HepG2 (cell line): ENCODE results near the gene CYBC1. TPM values are rescaled to one million over a fixed set of nuclear protein-coding genes. Genes with fewer than 3 reads are reported as not detected.
A peak's percentile ranks its signal among the peaks of the same experiment; 100 is the strongest.

Experiments used
- ATAD3A ChIP-seq: sonication (generic); formaldehyde crosslinking; IDR thresholded peaks from 2 replicates; pipeline ENCODE4 v1.4.0; 2020; ENCODE audit warnings: missing genetic modification reagents
- DMTF1 ChIP-seq: sonication (generic); formaldehyde crosslinking; IDR thresholded peaks from 2 replicates; pipeline ENCODE4 v1.4.0; 2020; ENCODE audit warnings: mild to moderate bottlenecking, missing genetic modification reagents
- EHMT2 ChIP-seq: fragments of 200-600 bp; sonication (generic); IDR thresholded peaks from 2 replicates; pipeline ENCODE4 v1.7.0; 2017; ENCODE audit warnings: antibody characterized with exemption, low read depth, low read length, borderline replicate concordance
- GATAD2A ChIP-seq: IDR thresholded peaks from 2 replicates; pipeline ENCODE4 v1.6.1; 2016
- HNRNPH1 ChIP-seq: fragments of 200-400 bp; formaldehyde crosslinking; optimal IDR thresholded peaks from 2 replicates; pipeline ENCODE3; 2017; ENCODE audit warnings: mild to moderate bottlenecking, low read depth, low read length
- NCOA2 ChIP-seq: sonication (generic); formaldehyde crosslinking; IDR thresholded peaks from 2 replicates; pipeline ENCODE4 v1.8.0; 2022; ENCODE audit warnings: inconsistent platforms
- SMYD3 ChIP-seq: sonication (generic); formaldehyde crosslinking; IDR thresholded peaks from 2 replicates; pipeline ENCODE4 v1.8.1; 2023; ENCODE audit warnings: mild to moderate bottlenecking, missing genetic modification reagents
- SUZ12 ChIP-seq: fragments of 150-350 bp; IDR thresholded peaks from 2 replicates; pipeline ENCODE4 v1.6.1; 2014; ENCODE audit warnings: low read depth, low read length
- ZBTB2 ChIP-seq: sonication (generic); formaldehyde crosslinking; IDR thresholded peaks from 2 replicates; pipeline ENCODE4 v1.8.0; 2022; ENCODE audit warnings: low read depth, missing genetic modification reagents
- ZBTB4 ChIP-seq: sonication (generic); formaldehyde crosslinking; IDR thresholded peaks from 2 replicates; pipeline ENCODE4 v1.4.0; 2020; ENCODE audit warnings: missing genetic modification reagents, mild to moderate bottlenecking, borderline replicate concordance
- ZBTB44 ChIP-seq: sonication (generic); formaldehyde crosslinking; IDR thresholded peaks from 2 replicates; pipeline ENCODE4 v1.4.0; 2020; ENCODE audit warnings: missing genetic modification reagents
- ZNF530 ChIP-seq: sonication (generic); formaldehyde crosslinking; IDR thresholded peaks from 2 replicates; pipeline ENCODE4 v1.5.0; 2020; ENCODE audit warnings: low read depth, mild to moderate bottlenecking, missing genetic modification reagents
- ZNF543 ChIP-seq: sonication (generic); formaldehyde crosslinking; IDR thresholded peaks from 2 replicates; pipeline ENCODE4 v1.4.0; 2020; ENCODE audit warnings: mild to moderate bottlenecking, missing genetic modification reagents
- ZNF569 ChIP-seq: sonication (generic); formaldehyde crosslinking; IDR thresholded peaks from 2 replicates; pipeline ENCODE4 v1.5.0; 2020; ENCODE audit warnings: mild to moderate bottlenecking, missing genetic modification reagents, moderate library complexity, borderline replicate concordance
- ZNF691 ChIP-seq: sonication (generic); formaldehyde crosslinking; IDR thresholded peaks from 2 replicates; pipeline ENCODE4 v1.4.0; 2020; ENCODE audit warnings: missing genetic modification reagents, low read depth, mild to moderate bottlenecking, borderline replicate concordance
- ZNF740 ChIP-seq: sonication (generic); formaldehyde crosslinking; IDR thresholded peaks from 2 replicates; pipeline ENCODE4 v1.4.0; 2020; ENCODE audit warnings: missing genetic modification reagents
- ZNF749 ChIP-seq: sonication (generic); formaldehyde crosslinking; IDR thresholded peaks from 2 replicates; pipeline ENCODE4 v1.8.0; 2022; ENCODE audit warnings: mild to moderate bottlenecking, missing genetic modification reagents, moderate library complexity, borderline replicate concordance
- ZNF782 ChIP-seq: sonication (generic); formaldehyde crosslinking; IDR thresholded peaks from 2 replicates; pipeline ENCODE4 v1.4.0; 2020; ENCODE audit warnings: missing genetic modification reagents, mild to moderate bottlenecking, borderline replicate concordance
- ZSCAN30 ChIP-seq: sonication (generic); formaldehyde crosslinking; IDR thresholded peaks from 2 replicates; pipeline ENCODE4 v1.5.0; 2020; ENCODE audit warnings: mild to moderate bottlenecking, missing genetic modification reagents
- polyA plus RNA-seq, 8 experiments: library from polyadenylated mRNA; depleted of rRNA in 3 of 8; stranded (reverse) in 7 of 8; unstranded in 1 of 8; fragments of >200 nt; fragmentation: Illumina TruSeq in 4 of 8; extraction: Trizol in 4 of 8; gene quantifications; 2 replicates each; pipeline versions ENCODE4 v1.2.1 to v1.2.3, GENCODE V29; 2011 to 2016; ENCODE audit warnings: low read depth in 4 of 8, missing spikeins in 1 of 8, mixed read lengths in 1 of 8; ENCODE audit not compliant: insufficient read depth in 1 of 8
- total RNA-seq, 5 experiments: library from RNA; depleted of rRNA; stranded (reverse); fragments of >200 nt; fragmentation: Illumina TruSeq; extraction: Trizol; gene quantifications; 2 replicates each; pipeline ENCODE4 v1.2.3, GENCODE V29; 2016; ENCODE audit warnings: low read depth in 1 of 5

Gene CYBC1
- total and polyA plus RNA-seq, 2 of the 13 experiments (the other 11 are each of a cell fraction or from before 2014, with no cell fraction given) = 43.4 to 44.1 TPM

- TF ChIP-seq ZBTB44 (CRISPR knock-in tag) (peak; percentile 96; the same call in 1 of the 2 replicates), ZNF530 (CRISPR knock-in tag) (peak; percentile 95; the same call in 1 of the 2 replicates), ZSCAN30 (CRISPR knock-in tag) (peak; percentile 98), ZNF740 (CRISPR knock-in tag) (peak; percentile 77), ATAD3A (CRISPR knock-in tag) (no peak), ZNF543 (CRISPR knock-in tag) (peak; percentile 81), ZBTB2 (CRISPR knock-in tag) (peak; percentile 41; the same call in 1 of the 2 replicates), ZBTB4 (CRISPR knock-in tag) (peak; percentile 88; the same call in 1 of the 2 replicates), SMYD3 (CRISPR knock-in tag) (peak; percentile 91), ZNF749 (CRISPR knock-in tag) (peak; percentile 95; the same call in 1 of the 2 replicates), GATAD2A (CRISPR knock-in tag) (peak; percentile 67), NCOA2 (peak; percentile 67), ZNF569 (no peak; the same call in 1 of the 2 replicates), ZNF782 (CRISPR knock-in tag) (peak; percentile 61; the same call in 1 of the 2 replicates), DMTF1 (no peak), EHMT2 (peak; percentile 99; the same call in 1 of the 2 replicates), SUZ12 (no peak), ZNF691 (CRISPR knock-in tag) (no peak), HNRNPH1 (no peak)
Measured at GRCh38 chr17:82414548-82415281, 35.8 kb downstream of the CYBC1 start (continued).
